MV-4-11 (cell line): ENCODE measurements around the gene C2orf69.
"Not testable (repeated sequence)": the region's sequence is repeated elsewhere in the genome, so short reads cannot be mapped to it uniquely, and the experiment has no call there.

Experiments
- DNase-seq: peaks from one replicate; lab custom pipeline; 2025; lab: John Stamatoyannopoulos, UW

The C2orf69 gene, protein sequence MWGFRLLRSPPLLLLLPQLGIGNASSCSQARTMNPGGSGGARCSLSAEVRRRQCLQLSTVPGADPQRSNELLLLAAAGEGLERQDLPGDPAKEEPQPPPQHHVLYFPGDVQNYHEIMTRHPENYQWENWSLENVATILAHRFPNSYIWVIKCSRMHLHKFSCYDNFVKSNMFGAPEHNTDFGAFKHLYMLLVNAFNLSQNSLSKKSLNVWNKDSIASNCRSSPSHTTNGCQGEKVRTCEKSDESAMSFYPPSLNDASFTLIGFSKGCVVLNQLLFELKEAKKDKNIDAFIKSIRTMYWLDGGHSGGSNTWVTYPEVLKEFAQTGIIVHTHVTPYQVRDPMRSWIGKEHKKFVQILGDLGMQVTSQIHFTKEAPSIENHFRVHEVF

DNA sequence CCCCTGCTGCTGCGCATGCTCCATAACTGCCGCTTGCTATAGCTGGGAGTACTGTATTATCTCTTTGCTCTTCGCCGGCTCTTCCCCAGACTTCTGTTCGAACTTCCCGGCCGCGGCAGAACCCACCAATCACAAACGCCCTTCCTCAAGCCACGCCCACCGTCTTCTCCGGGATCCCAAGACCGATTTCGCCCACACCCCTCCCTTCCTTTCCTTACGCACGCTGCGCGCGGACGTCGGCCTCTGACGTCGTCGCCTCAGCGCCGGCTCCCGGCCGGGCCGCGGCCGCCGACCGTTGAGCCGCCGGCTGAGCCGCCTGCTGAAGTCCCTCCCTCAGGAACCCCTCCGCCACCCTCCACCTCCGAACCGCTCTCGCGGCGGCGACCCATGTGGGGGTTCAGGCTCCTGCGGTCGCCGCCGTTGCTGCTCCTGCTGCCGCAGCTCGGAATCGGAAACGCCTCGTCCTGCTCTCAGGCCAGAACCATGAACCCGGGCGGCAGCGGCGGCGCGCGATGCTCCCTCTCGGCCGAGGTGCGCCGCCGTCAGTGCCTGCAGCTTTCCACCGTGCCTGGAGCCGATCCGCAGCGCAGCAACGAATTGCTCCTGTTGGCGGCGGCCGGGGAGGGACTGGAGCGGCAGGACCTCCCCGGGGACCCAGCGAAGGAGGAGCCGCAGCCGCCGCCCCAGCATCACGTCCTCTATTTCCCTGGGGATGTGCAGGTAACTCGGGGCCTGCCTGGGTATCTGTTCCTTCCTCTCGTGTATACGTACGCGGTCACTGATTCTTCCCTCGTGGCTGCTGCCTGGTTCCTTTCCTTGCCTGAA is at the start of gene C2orf69:
Gene C2orf69 (plus strand): TSS at position 242 of the 825 bp plus-strand sequence. CDS start 146 bp downstream, at position 388.
- DNase-seq, result peak; percentile 98

DNA sequence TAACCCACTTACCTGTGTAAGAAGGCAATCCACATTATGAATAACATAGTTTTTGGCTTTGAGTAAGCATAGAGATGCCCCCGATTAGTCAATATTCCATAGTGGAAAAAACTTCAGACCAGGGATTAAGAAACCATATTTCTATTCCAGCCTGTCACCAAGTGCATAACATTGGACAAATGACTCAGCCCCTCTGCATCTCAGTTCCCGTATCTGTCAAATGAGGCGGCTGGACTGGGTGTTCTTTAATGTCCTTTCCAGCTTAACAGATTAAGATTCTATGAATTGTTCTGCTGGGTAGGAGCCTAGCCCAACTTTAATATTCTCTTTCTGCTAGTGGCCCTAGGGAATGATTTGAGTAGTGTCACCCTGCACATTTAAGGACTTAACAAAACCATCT is 48.3 kb upstream of the C2orf69 start:
- DNase-seq, result peak; percentile 69

DNA sequence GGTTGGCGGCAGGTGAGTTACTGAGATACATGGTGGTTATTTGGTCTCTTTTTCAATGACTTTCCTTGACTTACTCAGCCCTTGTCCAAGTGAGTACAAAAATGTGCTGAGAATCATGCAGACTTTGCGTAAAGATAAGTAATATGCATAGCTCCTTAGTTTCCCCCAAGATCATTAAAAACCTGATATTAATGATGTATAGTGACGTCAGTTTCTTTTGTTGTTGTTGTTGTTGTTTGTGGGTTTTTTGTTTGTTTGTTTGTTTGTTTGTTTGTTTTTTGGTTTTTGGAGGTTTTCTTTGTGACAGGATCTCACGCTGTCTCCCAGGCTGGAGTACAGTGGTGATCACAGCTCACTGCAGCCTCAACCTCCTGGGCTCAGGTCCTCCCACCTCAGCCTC is 45.2 kb upstream of the C2orf69 start:
- DNase-seq, result no peak

DNA sequence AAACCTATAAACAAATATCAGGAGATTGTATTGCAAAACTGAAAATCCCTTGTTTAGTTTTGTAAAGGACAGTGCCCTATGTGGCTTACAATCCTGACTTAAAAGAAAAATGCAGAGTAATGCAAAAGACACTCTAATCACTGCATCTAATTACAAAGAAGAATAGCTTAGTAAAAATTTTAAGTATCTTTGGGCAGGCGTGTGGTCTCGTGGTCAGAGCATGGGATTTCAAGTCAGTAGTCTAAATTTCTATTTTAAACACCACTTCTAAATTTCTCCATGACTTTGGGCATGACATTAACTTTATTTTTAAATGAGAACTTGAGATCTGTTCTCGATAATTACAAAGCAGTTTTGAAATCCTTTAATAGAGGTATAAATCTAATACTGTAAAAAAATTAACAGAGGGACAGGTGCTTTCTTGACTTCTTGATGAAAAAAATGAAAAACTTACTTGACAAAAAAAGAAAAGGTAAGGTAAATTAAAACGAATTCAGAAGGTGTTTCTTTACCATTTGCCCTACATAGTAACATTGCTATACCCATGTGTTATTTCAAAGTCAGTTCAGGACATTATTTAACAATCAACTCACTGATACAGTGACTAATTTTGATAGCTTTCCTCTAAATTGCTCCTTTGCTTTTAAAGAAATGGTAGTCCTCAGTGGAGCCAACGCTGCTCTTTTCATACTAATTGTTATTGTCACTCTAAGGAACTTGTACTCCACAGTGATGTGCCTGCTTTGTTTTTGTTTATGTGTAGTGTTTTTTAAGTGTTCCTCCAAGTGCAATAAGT is 42.5 kb upstream of the C2orf69 start:
- no peak for DNase-seq

DNA sequence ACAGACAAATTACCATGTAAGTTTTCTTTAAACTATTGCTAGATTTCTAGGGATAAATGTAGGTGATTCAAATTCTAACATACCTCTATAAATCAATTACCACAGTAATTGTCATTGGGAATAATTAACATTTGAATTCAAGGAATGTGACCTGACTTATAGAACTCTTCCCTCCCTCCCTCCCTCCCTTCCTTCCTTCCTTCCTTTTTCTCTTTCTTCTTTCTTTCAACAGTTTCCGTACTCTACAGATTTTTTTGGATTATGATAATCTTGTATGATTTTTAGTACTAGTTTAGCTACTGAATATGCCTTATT is 41.9 kb upstream of the C2orf69 start:
- DNase-seq, result no peak

DNA sequence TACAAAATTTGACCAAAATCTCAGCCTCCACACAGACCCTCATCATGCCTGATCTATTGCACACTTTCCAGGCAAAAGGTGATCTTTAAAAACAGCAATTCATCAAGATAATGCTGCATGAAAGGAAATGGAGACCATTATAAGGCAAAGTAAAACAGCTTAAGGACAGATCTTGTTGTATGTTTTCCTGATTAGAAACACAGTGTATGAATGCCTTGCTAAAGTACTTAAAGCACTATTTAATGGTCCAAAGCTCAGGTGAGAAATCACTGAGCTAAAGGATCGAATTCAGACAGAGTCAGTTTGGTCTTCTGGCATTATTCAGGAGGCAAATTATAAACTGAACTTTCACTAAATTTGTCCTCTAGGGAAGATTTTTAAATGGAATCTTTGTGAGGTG is 41.4 kb upstream of the C2orf69 start:
- DNase-seq, result no peak

DNA sequence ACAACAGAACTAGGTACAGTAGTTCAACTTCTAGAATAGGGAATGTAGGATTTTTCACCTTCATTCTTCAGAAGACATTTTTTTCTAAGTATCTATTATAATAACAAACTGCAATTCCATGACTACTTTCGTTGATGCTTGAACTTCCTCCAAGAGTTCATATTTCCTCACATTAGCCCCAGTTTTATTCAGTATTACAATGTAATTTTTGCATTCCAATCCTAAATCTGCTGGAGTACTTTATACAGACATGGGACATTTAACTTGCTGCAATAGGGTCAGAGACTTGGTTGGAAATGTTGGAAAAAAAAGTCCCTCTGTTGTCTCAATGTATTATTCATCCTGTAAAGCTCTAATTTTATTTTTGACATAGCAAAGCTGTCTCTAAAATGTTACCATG is 40.5 kb upstream of the C2orf69 start:
- DNase-seq, result peak; percentile 19

DNA sequence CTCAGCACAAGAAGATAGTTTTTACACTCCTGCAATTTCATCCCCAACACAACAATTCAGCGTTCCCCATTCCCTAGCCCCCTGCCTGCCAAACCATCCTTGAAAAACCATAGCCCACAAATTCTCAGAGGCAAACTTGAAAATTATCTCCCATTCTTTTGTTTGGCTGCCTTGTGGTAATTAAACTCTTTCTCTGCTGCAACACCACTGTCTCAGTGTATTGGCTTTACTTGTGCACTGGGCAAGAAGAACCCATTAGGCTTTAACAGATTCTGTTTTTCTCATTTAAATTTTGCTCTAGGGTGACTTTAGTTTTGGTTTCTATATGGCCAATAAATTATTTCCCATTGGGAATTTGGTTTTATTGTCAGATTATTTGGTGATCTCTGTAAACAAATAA is 36.9 kb upstream of the C2orf69 start:
- no peak for DNase-seq

DNA sequence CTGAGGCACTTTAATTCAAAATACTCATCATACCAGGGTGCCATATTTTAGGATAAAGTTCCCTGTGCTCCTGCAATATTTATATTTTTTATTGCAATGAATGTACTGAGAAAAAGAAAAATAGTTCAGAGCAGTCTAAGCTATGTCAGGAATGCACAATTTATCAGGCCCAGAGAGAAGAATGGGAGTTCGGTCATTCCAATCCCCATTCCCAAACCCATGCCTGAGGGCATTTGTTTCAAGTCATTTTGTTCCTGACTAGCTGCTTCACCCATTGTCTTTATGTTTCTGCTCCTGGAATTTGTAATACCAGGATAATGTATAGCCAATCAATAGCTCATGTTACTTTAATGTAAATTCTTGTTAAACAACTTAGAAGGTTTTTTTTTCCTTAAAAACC is 35.7 kb upstream of the C2orf69 start:
- no peak for DNase-seq

DNA sequence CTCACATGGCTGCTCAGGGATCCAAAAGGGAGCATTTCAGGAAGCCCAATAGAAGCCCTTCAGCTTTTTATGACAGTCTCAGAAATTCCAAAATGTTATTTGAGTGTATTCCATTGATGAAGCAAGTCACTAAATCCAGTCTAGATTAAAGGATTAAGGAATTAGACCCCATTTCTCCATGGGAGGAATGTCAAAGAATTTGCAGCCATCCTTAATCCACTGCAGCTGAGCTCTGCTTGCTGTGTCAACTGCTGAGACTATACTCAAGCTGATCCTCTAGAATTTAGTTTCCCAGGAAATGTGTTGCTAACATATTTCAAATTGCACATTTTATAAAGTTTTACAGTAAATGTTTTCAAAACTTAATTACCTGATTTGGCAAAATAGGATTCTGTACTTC is 28.4 kb upstream of the C2orf69 start:
- DNase-seq, result no peak

DNA sequence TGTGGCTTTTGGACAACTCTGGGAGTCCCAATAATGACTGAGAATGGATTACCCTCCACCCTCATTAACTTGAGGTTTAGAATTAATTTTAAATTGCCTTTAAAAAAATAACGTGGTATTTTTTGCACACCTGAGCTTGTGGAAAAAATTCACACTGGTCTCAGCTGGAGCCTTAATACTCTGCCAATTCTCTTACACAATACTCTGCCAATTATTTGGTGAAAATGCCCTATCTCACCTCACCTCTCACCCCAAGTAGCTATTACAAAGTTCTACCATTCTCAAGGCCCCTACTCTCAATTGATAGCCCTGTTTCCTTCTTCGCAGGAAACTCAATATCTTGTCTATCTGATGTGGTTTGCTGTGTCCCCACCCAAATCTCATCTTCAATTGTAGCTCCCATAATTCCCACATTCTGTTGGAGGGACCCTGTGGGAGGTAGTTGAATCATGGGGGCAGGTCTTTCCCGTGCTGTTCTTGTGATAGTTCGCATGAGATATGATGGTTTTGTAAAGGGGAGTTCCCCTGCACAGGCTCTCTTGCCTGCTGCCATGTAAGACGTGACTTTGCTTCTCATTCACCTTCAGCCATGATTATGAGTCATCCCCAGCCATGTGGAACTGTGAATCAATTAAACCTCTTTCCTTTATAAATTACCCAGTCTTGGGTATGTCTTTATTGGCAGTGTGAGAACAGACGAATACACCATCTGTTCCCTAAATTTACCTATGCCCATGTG is 27.4 kb upstream of the C2orf69 start:
- no peak for DNase-seq

DNA sequence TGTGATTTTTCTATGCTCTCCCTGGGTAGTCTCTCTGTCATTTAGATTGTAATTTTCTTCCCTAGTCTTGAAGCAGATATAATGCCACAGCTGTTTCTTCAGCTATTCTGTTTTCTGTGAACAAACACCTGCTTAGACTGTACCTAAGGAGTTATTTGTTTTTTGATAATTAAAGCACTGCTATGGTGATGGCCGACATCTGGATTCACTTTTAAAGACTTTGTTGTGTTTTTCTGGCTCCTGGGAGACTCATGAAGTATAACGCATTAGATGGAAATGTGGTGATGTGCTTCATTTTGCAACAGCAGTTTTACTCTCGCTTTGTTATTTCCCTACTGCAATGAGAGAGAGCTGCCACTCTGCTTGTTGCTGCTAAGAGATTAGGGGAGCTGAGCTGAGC is 15.7 kb upstream of the C2orf69 start:
- DNase-seq, result no peak

DNA sequence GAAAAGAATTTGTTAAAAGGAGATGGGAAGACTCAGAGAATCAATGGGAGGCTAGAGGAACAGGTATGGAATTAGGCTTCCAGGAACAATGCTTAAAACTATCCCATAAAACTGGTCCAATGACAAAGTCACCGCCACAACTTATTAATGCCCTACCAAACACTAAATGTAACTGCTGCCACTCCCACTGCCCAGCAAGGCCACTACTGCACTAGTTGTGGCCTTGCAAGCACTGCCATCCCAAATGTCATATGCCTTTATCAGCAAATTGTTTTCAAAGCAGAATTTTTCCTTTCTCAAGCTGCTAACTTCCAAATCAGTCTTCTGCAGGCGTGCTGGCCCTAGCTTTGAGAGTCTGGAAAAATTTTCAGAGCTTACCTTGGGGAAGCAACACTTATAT is 14.5 kb upstream of the C2orf69 start:
- DNase-seq, result no peak

DNA sequence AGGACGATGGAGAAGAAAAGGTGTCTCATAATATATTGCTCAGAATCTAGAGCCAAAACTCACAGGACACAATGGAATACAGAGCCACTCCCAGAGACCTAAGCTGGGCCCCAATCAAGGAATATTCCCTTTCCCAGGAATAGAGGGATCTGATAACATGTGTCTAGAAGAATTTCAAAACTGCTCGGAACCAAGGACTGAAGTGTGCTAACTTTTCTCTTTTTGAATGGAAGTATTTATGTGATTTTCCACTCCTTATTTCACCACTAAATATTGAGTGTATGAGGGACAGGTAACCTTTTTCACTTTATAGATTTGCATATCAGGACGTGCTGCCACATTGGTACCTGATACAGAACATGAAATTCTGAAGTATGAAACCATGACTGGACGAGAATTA is 9.2 kb upstream of the C2orf69 start:
- no peak for DNase-seq

DNA sequence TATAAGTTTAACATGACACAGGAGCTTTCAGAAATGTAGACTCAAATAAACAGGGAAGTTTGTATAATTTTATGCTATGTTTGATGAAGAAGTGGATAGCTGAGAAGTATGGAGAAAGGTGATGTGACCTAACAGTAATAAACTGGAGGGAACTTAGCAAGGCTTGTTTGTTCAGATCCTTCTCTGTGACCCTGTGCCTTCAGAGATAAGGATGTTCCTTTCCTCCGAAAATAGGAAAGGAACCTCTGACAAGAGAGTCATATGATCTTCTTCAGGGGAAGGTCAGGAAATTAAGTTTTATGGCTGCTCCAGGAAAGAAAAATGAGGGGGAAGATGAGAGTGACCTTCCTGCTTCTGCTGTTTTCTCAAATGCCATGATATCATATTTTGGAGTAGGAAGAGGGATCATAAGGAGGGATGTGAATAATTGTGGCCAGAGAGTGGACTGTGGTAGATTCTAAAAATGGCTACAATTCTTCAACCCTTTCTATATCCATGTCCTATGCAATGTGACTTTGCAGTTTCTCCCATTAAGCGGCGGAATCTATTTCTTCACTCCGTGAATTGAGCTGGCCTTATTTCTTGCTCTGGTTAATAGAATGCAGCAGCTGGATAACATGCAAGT is 8.5 kb upstream of the C2orf69 start:
- DNase-seq, result no peak

DNA sequence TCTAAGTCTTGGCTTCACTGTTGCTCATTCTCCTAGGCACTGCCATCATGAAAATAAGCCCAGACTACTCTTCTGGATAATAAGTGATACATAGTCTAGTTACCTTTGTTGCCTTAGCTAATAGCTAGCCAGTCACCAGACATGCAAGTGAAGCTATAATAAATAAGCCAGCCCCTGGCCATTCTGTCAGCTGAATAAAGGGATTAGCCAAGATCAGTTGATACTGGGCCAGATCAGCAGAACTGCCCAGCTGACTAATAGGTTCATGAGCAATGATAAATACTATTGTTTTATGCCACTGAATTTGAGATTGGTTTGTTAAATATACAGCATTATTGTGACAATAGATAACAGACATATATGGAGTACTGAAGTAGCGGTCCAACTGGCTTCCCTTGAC is 8.0 kb upstream of the C2orf69 start:
- DNase-seq, result no peak

DNA sequence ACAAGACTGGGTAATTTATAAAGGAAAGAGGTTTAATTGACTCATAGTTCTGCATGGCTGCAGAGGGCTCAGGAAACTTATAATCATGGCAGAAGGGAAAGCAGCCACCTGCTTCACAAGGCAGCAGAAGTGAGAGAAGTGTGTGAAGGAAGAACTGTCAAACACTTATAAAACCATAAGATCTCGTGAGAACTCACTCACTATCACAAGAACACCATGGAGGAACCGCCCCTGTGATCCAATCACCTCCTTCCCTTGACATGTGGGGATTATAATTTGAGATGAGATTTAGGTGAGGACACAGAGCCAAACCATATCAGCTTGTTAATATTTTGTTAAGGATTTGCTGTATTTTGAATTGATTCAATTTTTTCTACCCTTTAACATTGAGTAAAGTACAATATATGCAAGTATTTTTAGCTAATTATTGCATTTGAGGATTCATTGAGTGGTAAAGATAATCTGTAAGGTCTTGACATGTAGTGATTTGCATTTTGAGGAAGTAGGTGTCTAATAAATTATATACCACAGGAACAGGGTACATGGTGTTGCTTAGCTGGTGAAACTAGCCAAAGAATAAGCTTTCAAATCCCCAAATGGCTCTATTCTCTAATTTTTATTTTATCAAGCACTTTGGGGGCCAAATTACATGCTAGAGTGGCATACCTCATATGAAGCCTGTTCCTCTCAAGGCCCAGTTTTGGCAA is 3.9 kb upstream of the C2orf69 start:
- DNase-seq, result peak; percentile 59

DNA sequence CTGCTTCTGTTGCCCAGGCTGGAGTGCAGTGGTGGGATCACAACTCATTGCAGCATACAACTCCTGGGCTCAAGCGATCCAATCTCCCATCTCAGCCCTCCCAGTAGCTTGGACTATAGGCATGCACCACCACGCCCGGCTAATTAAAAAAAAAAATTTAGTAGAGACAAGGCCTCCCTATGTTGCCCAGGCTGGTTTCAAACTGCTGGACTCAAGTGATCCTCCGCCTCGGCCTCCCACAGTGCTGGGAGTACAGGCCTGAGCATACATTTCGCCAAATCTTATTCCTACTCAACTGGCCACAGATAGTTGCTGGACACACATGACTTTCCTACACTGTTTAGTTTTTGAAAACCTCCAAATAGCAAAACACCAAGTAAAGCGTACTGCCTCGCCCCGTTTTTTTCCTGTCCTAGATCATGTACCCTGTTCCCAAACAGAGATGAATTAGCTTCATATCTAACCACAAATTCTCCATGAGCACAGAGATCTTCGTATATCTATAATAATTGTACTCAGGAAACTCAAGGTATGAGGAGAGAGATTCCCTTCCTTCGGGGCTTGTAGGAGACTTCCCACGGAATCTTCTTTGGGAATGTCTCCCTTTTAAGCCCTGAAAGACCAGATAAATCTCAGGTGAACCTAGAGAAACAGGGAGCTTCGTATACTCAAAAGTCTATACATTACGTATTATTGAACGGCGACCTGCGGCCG is 598 bp upstream of the C2orf69 start:
- DNase-seq, result no peak

DNA sequence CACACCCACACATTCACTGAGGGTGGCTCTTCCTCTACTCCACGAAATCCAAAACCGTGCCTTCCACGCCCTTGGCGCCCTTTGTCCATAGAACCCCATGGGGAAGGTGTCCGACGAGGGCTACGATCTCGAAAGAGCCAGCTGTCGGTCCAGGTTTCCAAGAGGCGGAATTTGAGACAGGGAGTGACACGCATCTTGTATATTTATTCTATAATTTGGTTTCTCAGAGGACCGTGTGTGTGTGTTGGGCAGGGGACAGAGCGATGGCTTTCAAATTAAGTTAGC is 726 bp downstream of the C2orf69 start:
- DNase-seq, result no peak

DNA sequence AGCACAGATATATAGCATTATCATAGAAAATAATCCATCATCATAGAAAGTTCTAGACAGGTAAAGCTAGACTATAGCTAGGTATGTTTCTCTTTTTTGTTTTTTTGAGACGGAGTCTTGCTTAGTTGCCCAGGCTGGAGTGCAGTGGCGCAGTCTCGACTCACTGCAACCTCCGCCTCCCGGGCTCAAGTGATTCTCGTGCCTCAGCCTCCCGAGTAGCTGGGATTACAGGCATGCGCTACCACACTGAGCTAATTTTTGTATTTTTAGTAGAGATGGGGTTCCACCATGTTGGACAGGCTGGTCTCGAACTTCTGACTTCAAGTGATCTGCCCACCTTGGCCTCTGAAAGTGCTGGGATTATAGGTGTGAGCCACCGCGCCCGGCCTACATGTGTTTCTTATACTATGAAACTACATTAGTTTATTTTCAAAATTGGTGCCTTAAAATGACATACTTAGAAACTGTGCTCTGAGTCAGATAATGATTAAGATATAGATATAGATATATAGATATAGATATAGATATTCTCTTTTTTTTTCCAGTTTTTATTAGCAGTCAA is 1.5 kb downstream of the C2orf69 start:
- DNase-seq, result not testable (repeated sequence)
